K562 (cell line): Measurements from ENCODE around the gene TRIM44. TPM values are rescaled to one million over a fixed set of nuclear protein-coding genes. Genes with fewer than 3 reads are reported as not detected.

Experiments
- BCLAF1 ChIP-seq, 2 experiments: fragments of 450-650 bp in 1 of 2; IDR thresholded peaks; 2 replicates each; pipeline ENCODE4 v1.6.1; 2011 to 2017; ENCODE audit warnings: low read depth in 2 of 2, antibody characterized with exemption in 1 of 2, borderline replicate concordance in 1 of 2, low read length in 1 of 2, mild to moderate bottlenecking in 1 of 2, mixed read lengths in 1 of 2; ENCODE audit not compliant: control insufficient read depth in 1 of 2
- CGGBP1 ChIP-seq: fragments of 250-450 bp; sonication (Bioruptor Pico); IDR thresholded peaks from 2 replicates; pipeline ENCODE4 v1.9.0; 2021; ENCODE audit warnings: mild to moderate bottlenecking
- IRF9 ChIP-seq: fragments of 450-650 bp; IDR thresholded peaks from 2 replicates; pipeline ENCODE4 v1.6.1; 2016; ENCODE audit warnings: missing biosample characterization, missing genetic modification characterization
- RBM15 ChIP-seq: fragments of 200-400 bp; formaldehyde crosslinking; IDR thresholded peaks from 2 replicates; pipeline ENCODE4 v1.6.1; 2018; ENCODE audit warnings: mild to moderate bottlenecking, low read length, moderate library complexity; ENCODE audit not compliant: insufficient read depth
- RCOR1 ChIP-seq, 2 experiments: IDR thresholded peaks; 2 replicates each; pipeline ENCODE4 v1.6.1; 2012; ENCODE audit warnings: low read depth in 2 of 2, low read length in 2 of 2, borderline replicate concordance in 1 of 2, improper control_type of control experiment in 1 of 2
- SAFB2 ChIP-seq: fragments of 200-400 bp; formaldehyde crosslinking; IDR thresholded peaks from 2 replicates; pipeline ENCODE4 v1.6.1; 2018; ENCODE audit warnings: borderline replicate concordance, low read length, low read depth, moderate library complexity; ENCODE audit not compliant: severe bottlenecking
- ZNF518B ChIP-seq: fragments of 250-450 bp; sonication (Bioruptor Pico); IDR thresholded peaks from 2 replicates; pipeline ENCODE4 v1.5.0; 2021; ENCODE audit warnings: mild to moderate bottlenecking, moderate library complexity
- polyA plus RNA-seq, 8 experiments: library from polyadenylated mRNA; depleted of rRNA in 4 of 8; stranded (reverse) in 5 of 8; unstranded in 3 of 8; fragments of >200 nt; fragmentation: Nextera tagmentation in 2 of 8; fragmentation: Illumina TruSeq in 1 of 8; extraction: Ambion mirVana in 2 of 8; extraction: Trizol in 1 of 8; gene quantifications; 2 replicates each; pipeline versions ENCODE4 v1.2.1 to v1.2.3, GENCODE V29; 2011 to 2014; ENCODE audit warnings: inconsistent platforms in 1 of 8, missing spikeins in 1 of 8
- total RNA-seq, 7 experiments: library from RNA; depleted of rRNA in 6 of 7; stranded (reverse); fragments of >200 nt in 6 of 7; fragmentation: Illumina TruSeq in 2 of 7; extraction: Trizol in 2 of 7; gene quantifications; 2 replicates each; pipeline versions ENCODE4 v1.2.1 to v1.2.3, GENCODE V29; 2011 to 2021; ENCODE audit warnings: low replicate concordance in 1 of 7

Gene TRIM44
- total and polyA plus RNA-seq, 9 of the 15 experiments (the other 6 are each of a cell fraction or from before 2014, with no cell fraction given) = 8.3 to 105 (median 37.2) TPM

- TF ChIP-seq ZNF518B (CRISPR knock-in tag) = no peak
- no peak for TF ChIP-seq RCOR1 (IDR thresholded peaks at IDR 0.05; ENCODE audit: borderline replicate concordance in 1 of 2, low read depth in 2 of 2, low read length in 2 of 2)
- no peak for TF ChIP-seq SAFB2
- TF ChIP-seq RBM15 = no peak
- no peak for TF ChIP-seq CGGBP1
- no peak for TF ChIP-seq BCLAF1 (IDR thresholded peaks at IDR 0.05; ENCODE audit: borderline replicate concordance in 1 of 2, control insufficient read depth in 1 of 2, low read depth in 2 of 2, low read length in 1 of 2)
- no peak for TF ChIP-seq IRF9
Measured at GRCh38 chr11:35763765-35764164, 101.2 kb downstream of the TRIM44 start (continued).
